Measurements from ENCODE around the gene VSIR. TPM values are rescaled to one million over a fixed set of nuclear protein-coding genes. Genes with fewer than 3 reads are reported as not detected.
A peak's percentile ranks its signal among the peaks of the same experiment; 100 is the strongest.

The VSIR gene
- total RNA-seq, 2 donors from 2014 or later: 36.1 to 56.0 TPM

DNA sequence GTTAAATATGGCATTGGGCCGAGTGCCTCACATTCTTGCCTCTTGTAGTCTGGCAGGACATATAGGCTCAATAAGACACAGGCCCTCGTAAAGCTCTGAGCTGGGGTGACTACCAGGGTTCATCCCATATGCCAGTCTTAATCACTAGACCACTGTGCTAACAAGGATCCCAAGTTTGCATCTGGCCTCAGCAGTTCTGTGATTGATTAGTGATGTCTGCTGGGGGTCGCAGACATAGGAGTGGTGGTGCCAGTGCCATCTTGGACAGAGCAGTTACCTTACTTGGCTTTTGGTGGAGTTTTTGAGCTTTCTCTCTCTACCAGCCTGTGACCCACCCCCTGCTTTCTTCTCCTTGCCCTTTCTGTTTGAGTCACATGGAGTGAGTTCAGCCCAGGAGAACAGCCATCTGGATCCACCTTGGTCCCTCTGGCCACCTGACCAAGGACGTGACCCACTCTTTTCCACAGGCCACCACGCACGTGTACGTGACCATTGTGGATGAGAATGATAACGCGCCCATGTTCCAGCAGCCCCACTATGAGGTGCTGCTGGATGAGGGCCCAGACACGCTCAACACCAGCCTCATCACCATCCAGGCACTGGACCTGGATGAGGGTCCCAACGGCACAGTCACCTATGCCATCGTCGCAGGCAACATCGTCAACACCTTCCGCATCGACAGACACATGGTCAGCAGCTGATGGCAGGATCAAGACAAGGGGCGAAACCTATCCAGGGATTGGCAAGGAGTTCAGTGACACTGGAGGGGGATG lies 4.1 kb upstream of the VSIR start:
- Histone ChIP-seq H3K9me3 (no peaks in the 10 kb centered on the region), H3K27ac (no peak overlapping the region), H3K4me1 (peaks cover 0 to 33% of the 10 kb centered on the region in 2 donors), H3K4me3 (no peak overlapping the region), H3K36me3 (no peaks in the 10 kb centered on the region), H3K27me3 (no peaks in the 10 kb centered on the region)
- no peak for DNase-seq (ENCODE audit: low spot score)
- TF ChIP-seq, protein P1, sequence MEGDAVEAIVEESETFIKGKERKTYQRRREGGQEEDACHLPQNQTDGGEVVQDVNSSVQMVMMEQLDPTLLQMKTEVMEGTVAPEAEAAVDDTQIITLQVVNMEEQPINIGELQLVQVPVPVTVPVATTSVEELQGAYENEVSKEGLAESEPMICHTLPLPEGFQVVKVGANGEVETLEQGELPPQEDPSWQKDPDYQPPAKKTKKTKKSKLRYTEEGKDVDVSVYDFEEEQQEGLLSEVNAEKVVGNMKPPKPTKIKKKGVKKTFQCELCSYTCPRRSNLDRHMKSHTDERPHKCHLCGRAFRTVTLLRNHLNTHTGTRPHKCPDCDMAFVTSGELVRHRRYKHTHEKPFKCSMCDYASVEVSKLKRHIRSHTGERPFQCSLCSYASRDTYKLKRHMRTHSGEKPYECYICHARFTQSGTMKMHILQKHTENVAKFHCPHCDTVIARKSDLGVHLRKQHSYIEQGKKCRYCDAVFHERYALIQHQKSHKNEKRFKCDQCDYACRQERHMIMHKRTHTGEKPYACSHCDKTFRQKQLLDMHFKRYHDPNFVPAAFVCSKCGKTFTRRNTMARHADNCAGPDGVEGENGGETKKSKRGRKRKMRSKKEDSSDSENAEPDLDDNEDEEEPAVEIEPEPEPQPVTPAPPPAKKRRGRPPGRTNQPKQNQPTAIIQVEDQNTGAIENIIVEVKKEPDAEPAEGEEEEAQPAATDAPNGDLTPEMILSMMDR (IDR thresholded peaks at IDR 0.05): no peak

DNA sequence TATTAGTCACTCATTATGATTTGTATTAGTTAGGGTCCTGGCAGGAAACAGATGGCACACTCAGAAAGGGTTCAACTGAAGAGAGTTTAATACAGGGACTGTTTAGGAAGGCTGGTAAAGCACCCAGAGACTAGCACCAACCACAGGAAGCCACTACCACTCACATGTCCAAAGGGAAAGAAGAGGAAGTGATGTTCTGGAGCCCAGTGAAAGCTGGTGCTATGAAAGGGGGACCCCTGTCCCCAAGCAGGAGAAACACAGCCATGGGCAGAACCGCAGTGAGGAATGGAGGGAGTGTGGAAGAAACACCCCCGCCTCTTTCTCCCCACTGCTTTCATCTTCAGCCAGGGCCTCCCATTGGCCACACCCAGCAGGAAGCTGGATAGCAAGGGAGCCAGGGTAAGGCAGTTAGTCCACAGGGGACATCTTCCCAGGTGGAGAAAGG lies 3.2 kb upstream of the VSIR start:
- H3K4me1 ChIP-seq: peaks cover 0 to 42% of the 10 kb centered on the region in 2 donors

DNA sequence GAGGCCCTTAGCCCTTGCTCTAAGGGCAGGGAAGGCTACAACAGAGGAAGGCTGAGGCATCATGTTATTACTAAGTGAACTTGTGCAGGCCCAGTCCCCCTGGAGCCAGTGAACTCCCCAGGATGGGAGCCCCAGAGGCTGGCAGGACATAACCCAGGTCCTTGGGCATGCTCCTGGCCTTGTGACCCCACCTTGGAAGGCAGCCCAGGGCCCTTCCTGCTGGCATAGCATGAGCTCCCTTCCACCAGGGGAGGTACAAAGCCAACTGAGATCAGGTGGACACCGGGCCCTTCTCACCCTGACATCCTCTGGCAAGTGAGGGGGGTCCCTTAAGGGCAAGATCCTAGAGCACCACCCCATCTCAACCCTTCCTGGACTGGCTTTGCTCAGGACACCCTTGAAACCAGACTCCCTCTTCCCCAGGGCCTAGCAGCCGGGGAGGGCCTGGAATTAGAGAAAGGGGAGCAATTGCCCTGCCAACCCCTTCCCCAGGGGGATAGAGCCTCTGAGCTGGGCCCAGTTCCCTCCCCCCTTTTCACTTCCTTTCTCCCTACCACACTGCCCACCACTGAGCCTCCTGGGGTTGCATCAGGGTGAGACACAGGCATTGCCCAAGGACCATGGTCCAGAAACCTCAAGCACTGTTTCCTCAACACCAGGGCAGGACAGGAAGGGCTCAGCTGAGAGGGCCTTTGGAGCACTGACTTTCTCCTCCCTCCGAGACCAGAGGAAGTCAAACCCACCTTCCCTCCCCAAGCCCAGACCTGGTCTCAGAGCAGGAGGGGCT lies 1.8 kb upstream of the VSIR start:
- H3K36me3 ChIP-seq: no peaks in the 10 kb centered on the region
- H3K4me1 ChIP-seq: peaks cover 3 to 56% of the 10 kb centered on the region in 2 donors
- H3K27ac ChIP-seq: no peak overlapping the region
- peak; percentile 69 for DNase-seq (ENCODE audit: low spot score)
- H3K4me3 ChIP-seq: no peak overlapping the region
- H3K9me3 ChIP-seq: no peaks in the 10 kb centered on the region
- H3K27me3 ChIP-seq: no peaks in the 10 kb centered on the region
- TF ChIP-seq, protein P1 (IDR thresholded peaks at IDR 0.05): no peak

More for the DNA sequence above, 3.2 kb upstream of the VSIR start:
- no peak overlapping the region for H3K4me3 ChIP-seq
- H3K36me3 ChIP-seq: no peaks in the 10 kb centered on the region
- no peak for DNase-seq (ENCODE audit: low spot score)
- H3K27ac ChIP-seq: no peak overlapping the region
- no peaks in the 10 kb centered on the region for H3K27me3 ChIP-seq
- TF ChIP-seq, protein P1 (IDR thresholded peaks at IDR 0.05): no peak
- H3K9me3 ChIP-seq: no peaks in the 10 kb centered on the region

DNA sequence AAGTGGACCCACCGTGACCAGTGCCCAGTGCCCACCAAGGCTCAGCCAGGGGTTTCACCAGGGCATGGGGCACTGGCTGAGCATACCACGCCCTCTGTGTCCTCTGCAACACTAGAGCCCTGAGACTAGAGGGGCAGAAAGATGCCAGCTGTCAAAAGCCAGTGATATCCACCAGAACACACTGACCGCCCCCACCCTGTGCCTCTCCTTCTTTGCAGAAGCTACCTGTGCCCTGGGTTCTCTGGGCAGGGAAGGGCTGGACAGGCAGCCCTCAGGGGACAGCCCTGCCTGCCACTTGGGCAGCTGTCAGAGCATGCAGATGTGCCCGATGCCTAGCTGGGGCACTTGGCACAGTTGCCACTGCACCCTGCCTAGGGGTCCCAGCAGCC lies 494 bp downstream of the VSIR start:
- TF ChIP-seq, protein P1 (IDR thresholded peaks at IDR 0.05): no peak
- Histone ChIP-seq H3K27ac (peak overlapping the region; percentile 91 to 93), H3K36me3 (no peaks in the 10 kb centered on the region), H3K4me3 (peak overlapping the region; percentile 69 to 87), H3K4me1 (peaks cover 3 to 79% of the 10 kb centered on the region in 2 donors), H3K27me3 (no peaks in the 10 kb centered on the region), H3K9me3 (no peaks in the 10 kb centered on the region)
- no peak for DNase-seq (ENCODE audit: low spot score)

DNA sequence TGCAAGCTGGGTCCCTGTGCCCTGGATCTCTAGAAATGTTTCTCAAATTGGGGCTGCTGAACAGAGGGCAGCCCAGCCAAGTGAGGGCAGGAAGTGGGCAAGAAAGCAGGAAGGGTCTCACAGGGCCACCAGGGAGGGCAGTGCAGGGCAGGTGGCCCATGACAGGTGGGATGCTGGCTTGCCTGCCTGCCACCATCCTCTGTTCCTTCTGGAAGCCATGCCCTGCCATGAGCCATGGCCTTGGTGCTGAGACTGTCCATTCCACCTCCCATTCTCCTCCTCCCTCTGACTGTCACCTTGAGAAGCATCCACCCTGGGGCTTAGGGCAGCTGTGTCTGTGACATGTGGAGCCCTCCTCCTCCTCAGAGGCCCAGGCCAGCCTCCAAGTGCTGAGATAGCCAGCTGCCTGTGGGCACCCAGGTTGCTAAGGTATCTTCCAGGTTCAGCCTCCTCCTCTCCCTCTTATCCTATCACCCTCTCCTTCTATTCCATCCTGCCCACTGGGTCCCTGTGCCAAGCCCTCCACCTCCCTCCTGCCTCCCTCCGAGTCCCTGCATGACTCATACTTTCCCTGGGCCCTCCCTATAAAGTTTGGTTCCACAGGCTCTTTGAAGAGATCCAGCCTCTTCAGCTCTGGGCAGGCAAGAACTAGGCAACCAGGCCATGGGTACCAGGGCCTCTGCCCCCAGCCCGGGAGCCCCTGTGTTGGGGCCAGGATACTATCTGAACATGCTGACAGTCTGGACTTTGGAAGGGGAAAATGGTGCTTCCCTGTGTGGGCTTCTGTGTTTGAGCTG lies 1.3 kb downstream of the VSIR start:
- H3K4me1 ChIP-seq: peaks cover 3 to 87% of the 10 kb centered on the region in 2 donors

More for the DNA sequence above, 1.3 kb downstream of the VSIR start:
- Histone ChIP-seq H3K9me3 (no peaks in the 10 kb centered on the region), H3K27me3 (no peaks in the 10 kb centered on the region), H3K27ac (peak overlapping the region; percentile 91 to 93), H3K36me3 (no peaks in the 10 kb centered on the region), H3K4me3 (peak overlapping the region; percentile 69 to 87)
- TF ChIP-seq, protein P1 (IDR thresholded peaks at IDR 0.05): no peak
- peak; percentile 90 for DNase-seq (ENCODE audit: low spot score)

Measured in right atrium auricular region (tissue), 2 donors.